Endothelial cell of umbilical vein (primary cell): Measurements from ENCODE around the gene CNGA4. TPM values are rescaled to one million over a fixed set of nuclear protein-coding genes. Genes with fewer than 3 reads are reported as not detected.

Source experiments
- BruUV-seq: library from RNA; stranded (reverse); fragments of 400-500 nt; replicated peaks from 2 replicates; lab custom pipeline; 2021; lab: Mats Ljungman, UMichigan
- CTCF ChIA-PET: fragments of 300-600, 350-600 bp; sonication (Branson Sonifier 250); formaldehyde crosslinking; loops from one replicate; lab custom pipeline; 2021; ENCODE audit warnings: antibody characterized with exemption, inconsistent platforms; lab: Charles Lee
- POLR2A ChIA-PET: fragments of 300-600, 350-600 bp; sonication (Branson Sonifier 250); formaldehyde crosslinking; loops from one replicate; lab custom pipeline; 2021; ENCODE audit warnings: antibody characterized with exemption, inconsistent platforms; lab: Charles Lee
- DNase-seq: peaks from one replicate; pipeline ENCODE4 v3.0.0-alpha.2; 2011; ENCODE audit warnings: low read depth, low spot score
- FAIRE-seq: peaks from 2 replicates; lab custom pipeline; 2011; peaks lifted over from hg19 to GRCh38; lab: Jason Lieb, UNC
- H2AFZ ChIP-seq: 2 replicates; pipeline ENCODE4 v1.6.0; 2012; ENCODE audit warnings: low read depth, low read length, control low read depth, inconsistent platforms
- H3K27ac ChIP-seq: 2 replicates; pipeline ENCODE4 v1.5.1; 2011; ENCODE audit warnings: low read depth, mild to moderate bottlenecking, control low read depth, low read length, moderate library complexity; ENCODE audit not compliant: insufficient read depth
- H3K27me3 ChIP-seq, 2 experiments: 2 replicates each; pipeline versions ENCODE4 v1.6.0 to v1.6.1; 2011; ENCODE audit warnings: low read length in 2 of 2, mixed read lengths in 1 of 2; ENCODE audit not compliant: control insufficient read depth in 2 of 2, insufficient read depth in 2 of 2
- H3K36me3 ChIP-seq, 2 experiments: 2 replicates in 1 of 2; 3 replicates in 1 of 2; pipeline ENCODE4 v1.5.1; 2011; ENCODE audit warnings: low read length in 2 of 2, mild to moderate bottlenecking in 1 of 2, moderate library complexity in 1 of 2; ENCODE audit not compliant: control insufficient read depth in 2 of 2, insufficient read depth in 2 of 2; ENCODE audit errors: extremely low read depth in 1 of 2
- H3K4me1 ChIP-seq: 3 replicates; pipeline ENCODE4 v1.5.1; 2011; ENCODE audit warnings: mild to moderate bottlenecking, low read length; ENCODE audit not compliant: control insufficient read depth, insufficient read depth; ENCODE audit errors: extremely low read depth
- H3K4me2 ChIP-seq: 2 replicates; pipeline ENCODE4 v1.6.1; 2011; ENCODE audit warnings: low read length, control low read depth, mixed read lengths; ENCODE audit not compliant: insufficient read depth
- H3K4me3 ChIP-seq, 3 experiments: fragments of 200-600 bp in 1 of 3; sonication (generic), shearing (Covaris generic) in 1 of 3; replicated peaks in 1 of 3; 2 replicates each; pipeline ENCODE4 v1.5.1; 2011 to 2016; ENCODE audit warnings: control low read depth in 3 of 3, low read length in 3 of 3, mild to moderate bottlenecking in 2 of 3, inconsistent platforms in 1 of 3, low read depth in 1 of 3, moderate library complexity in 1 of 3; ENCODE audit not compliant: insufficient read depth in 1 of 3
- H3K79me2 ChIP-seq: 2 replicates; pipeline ENCODE4 v1.6.0; 2012; ENCODE audit warnings: low read length, inconsistent platforms; ENCODE audit not compliant: control insufficient read depth, insufficient read depth
- H3K9ac ChIP-seq: replicated peaks from 2 replicates; pipeline ENCODE3; 2011; ENCODE audit warnings: low read length, control low read depth; ENCODE audit not compliant: insufficient read depth; ENCODE audit errors: extremely low read depth
- H3K9me1 ChIP-seq: replicated peaks from 3 replicates; pipeline ENCODE4 v1.6.0; 2011; ENCODE audit warnings: mild to moderate bottlenecking, low read length; ENCODE audit not compliant: control insufficient read depth, insufficient read depth; ENCODE audit errors: extremely low read depth
- H3K9me3 ChIP-seq: replicated peaks from 2 replicates; pipeline ENCODE4 v1.5.1; 2012; ENCODE audit warnings: low read length, inconsistent platforms; ENCODE audit not compliant: control insufficient read depth, insufficient read depth
- H4K20me1 ChIP-seq: replicated peaks from 2 replicates; pipeline ENCODE3; 2011; ENCODE audit warnings: mild to moderate bottlenecking, low read length; ENCODE audit not compliant: control insufficient read depth, insufficient read depth; ENCODE audit errors: extremely low read depth
- CTCF ChIP-seq, 2 donors: IDR thresholded peaks; 1 replicate in 1 of 2; 2 replicates in 1 of 2; pipeline ENCODE4 v1.5.1; 2011; ENCODE audit warnings: low read length in 2 of 2, mild to moderate bottlenecking in 2 of 2, moderate library complexity in 2 of 2, control low read depth in 1 of 2, inconsistent platforms in 1 of 2, low read depth in 1 of 2; ENCODE audit not compliant: insufficient read depth in 1 of 2; ENCODE audit errors: extremely low read depth in 1 of 2
- EZH2 ChIP-seq: IDR thresholded peaks from 2 replicates; pipeline ENCODE4 v1.6.1; 2012; ENCODE audit warnings: borderline replicate concordance, low read depth, mild to moderate bottlenecking, moderate library complexity, low read length, inconsistent platforms; ENCODE audit not compliant: severe bottlenecking
- FOS ChIP-seq: IDR thresholded peaks from 2 replicates; pipeline ENCODE4 v1.6.1; 2011; ENCODE audit warnings: mild to moderate bottlenecking, low read length, moderate library complexity, borderline replicate concordance; ENCODE audit not compliant: insufficient read depth
- GATA2 ChIP-seq: IDR thresholded peaks from 2 replicates; pipeline ENCODE4 v1.7.0; 2011; ENCODE audit warnings: low read depth, mild to moderate bottlenecking, moderate library complexity, mixed read lengths, low read length; ENCODE audit not compliant: insufficient read length, insufficient read depth
- JUN ChIP-seq: IDR thresholded peaks from 2 replicates; pipeline ENCODE4 v1.6.1; 2011; ENCODE audit warnings: borderline replicate concordance, low read depth; ENCODE audit not compliant: insufficient read length, insufficient read depth
- MAX ChIP-seq: IDR thresholded peaks from 2 replicates; pipeline ENCODE4 v1.6.1; 2011; ENCODE audit not compliant: insufficient read depth, insufficient read length
- MYC ChIP-seq: IDR thresholded peaks from one replicate; pipeline ENCODE4 v1.6.1; 2011; ENCODE audit warnings: mild to moderate bottlenecking, low read depth, low read length
- POLR2A ChIP-seq: IDR thresholded peaks from 2 replicates; pipeline ENCODE4 v1.6.1; 2012; ENCODE audit warnings: low read depth, mild to moderate bottlenecking, control low read depth, low read length
- POLR2AphosphoS5 ChIP-seq: IDR thresholded peaks from 2 replicates; pipeline ENCODE4 v1.6.1; 2012; ENCODE audit warnings: low read depth, mild to moderate bottlenecking, control low read depth, low read length, moderate library complexity; ENCODE audit not compliant: insufficient read depth
- dilution Hi-C: fragments of 300-500 bp; cut with MboI; formaldehyde crosslinking; loops from one replicate; pipeline ENCODE4 v1.15.0; 2019; ENCODE audit warnings: low sequenced_read_pairs; ENCODE audit not compliant: extremely low pct_ligation_motif_present
- intact Hi-C: fragments of 100-400 bp; cut with micrococcal nuclease; formaldehyde crosslinking; loops from one replicate; pipeline ENCODE4 v1.10.0; 2022
- polyA plus RNA-seq, 4 experiments: library from polyadenylated mRNA; depleted of rRNA in 3 of 4; stranded (reverse) in 3 of 4; unstranded in 1 of 4; fragments of >200 nt; gene quantifications; 2 replicates each; pipeline versions ENCODE4 v1.2.1 to v1.2.3, GENCODE V29; 2011 to 2012; ENCODE audit warnings: missing spikeins in 1 of 4
- total RNA-seq: library from RNA; stranded (reverse); gene quantifications from 2 replicates; pipeline ENCODE4 v1.2.3, GENCODE V29; 2021

Gene CNGA4
- total and polyA plus RNA-seq, 2 donors (not counting 3 experiments of a cell fraction or from before 2014, with no cell fraction given) = 0.11 TPM; not detected in 1

- no peak for FAIRE-seq
- Histone ChIP-seq H3K27me3 (no peaks in the 10 kb centered on the region), H3K9me1 (no peaks in the 10 kb centered on the region), H4K20me1 (no peaks in the 10 kb centered on the region), H2AFZ (no peak overlapping the region), H3K4me2 (no peak overlapping the region), H3K79me2 (peaks cover 10% of the 10 kb centered on the region), H3K4me1 (peaks cover 3% of the 10 kb centered on the region), H3K9me3 (no peaks in the 10 kb centered on the region), H3K36me3 (peaks cover 0 to 16% of the 10 kb centered on the region in 2 experiments), H3K4me3 (no peak overlapping the region), H3K9ac (no peak overlapping the region), H3K27ac (no peak overlapping the region)
- ChIA-PET POLR2A (no interaction called here), CTCF (interaction anchor here (0.8 to 1.5 kb wide), 4 partner anchors 10 to 138 kb away, joined by 3 to 4 read pairs (median 4); partner anchors contain the start of gene FHIP1B)
- peak; percentile 3 for DNase-seq
- intact Hi-C loops = no loop called here
- TF ChIP-seq FOS (no peak), POLR2AphosphoS5 (no peak), CTCF (IDR thresholded peaks at IDR 0.05; ENCODE audit: extremely low read depth in 1 of 2, insufficient read depth in 1 of 2, low read depth in 1 of 2, low read length in 2 of 2) (no peak), JUN (no peak), MYC (no peak), MAX (no peak), EZH2 (no peak), POLR2A (no peak), GATA2 (no peak)
- dilution Hi-C loops = no loop called here
- no TSS peak for BruUV-seq
Observed at GRCh38 chr11:6225024-6225423, 13.9 kb upstream of the CNGA4 start.
